WI38 (cell line): ENCODE results near the gene TMEM252.

Experiments used
- H3K4me3 ChIP-seq: 2 replicates; pipeline ENCODE4 v1.5.1; 2011; ENCODE audit warnings: low read depth, mild to moderate bottlenecking, control low read depth, low read length
- TF ChIP-seq, protein P1 (sequence below): IDR thresholded peaks from 2 replicates; pipeline ENCODE4 v1.5.1; 2012; ENCODE audit warnings: low read depth, mild to moderate bottlenecking, control low read depth, low read length

The TMEM252 gene, protein sequence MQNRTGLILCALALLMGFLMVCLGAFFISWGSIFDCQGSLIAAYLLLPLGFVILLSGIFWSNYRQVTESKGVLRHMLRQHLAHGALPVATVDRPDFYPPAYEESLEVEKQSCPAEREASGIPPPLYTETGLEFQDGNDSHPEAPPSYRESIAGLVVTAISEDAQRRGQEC

DNA sequence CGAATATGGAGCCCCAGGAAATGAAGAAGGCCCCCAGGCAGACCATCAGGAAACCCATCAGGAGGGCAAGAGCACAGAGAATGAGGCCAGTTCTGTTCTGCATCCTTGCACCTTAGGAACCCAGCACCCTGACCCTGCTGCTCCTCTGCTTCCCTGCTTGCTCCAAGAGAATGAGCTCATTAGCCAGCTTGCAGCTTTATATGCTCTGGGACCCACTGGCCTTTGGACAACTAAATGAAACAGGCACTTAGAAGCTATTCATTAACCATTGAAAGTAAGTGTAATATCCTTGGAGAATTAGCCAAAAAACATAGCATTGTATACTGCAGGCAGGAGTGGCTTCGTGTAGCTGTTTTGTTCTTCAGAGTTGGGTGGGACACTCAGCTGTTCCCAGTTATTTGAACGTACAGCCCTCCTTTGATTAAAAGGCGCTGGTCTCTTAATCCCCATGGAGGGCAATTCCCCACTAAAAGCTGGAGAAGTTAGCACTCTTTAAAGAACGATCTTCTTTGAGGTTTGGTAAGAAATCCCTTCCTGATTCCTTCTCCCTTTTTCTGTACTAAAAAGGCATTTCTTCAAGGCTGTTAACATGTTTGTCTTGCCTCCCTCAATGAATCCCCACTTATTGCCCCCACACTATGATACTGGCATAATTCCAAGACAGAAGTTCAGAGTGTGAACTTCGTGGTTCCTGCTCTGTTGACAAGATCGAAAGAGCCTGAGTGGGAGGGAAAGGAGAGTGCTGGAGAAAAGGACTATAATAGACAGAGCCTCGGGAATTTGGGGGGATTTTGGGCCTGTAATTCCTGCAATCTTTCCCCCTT, at the start of gene TMEM252:
TSS of gene TMEM252 (minus strand) at position 172 of the 824 bp plus-strand sequence. CDS start at position 103, 69 bp downstream.
- H3K4me3 ChIP-seq, result no peak within 1 kb of the TSS
- TF ChIP-seq, protein P1, sequence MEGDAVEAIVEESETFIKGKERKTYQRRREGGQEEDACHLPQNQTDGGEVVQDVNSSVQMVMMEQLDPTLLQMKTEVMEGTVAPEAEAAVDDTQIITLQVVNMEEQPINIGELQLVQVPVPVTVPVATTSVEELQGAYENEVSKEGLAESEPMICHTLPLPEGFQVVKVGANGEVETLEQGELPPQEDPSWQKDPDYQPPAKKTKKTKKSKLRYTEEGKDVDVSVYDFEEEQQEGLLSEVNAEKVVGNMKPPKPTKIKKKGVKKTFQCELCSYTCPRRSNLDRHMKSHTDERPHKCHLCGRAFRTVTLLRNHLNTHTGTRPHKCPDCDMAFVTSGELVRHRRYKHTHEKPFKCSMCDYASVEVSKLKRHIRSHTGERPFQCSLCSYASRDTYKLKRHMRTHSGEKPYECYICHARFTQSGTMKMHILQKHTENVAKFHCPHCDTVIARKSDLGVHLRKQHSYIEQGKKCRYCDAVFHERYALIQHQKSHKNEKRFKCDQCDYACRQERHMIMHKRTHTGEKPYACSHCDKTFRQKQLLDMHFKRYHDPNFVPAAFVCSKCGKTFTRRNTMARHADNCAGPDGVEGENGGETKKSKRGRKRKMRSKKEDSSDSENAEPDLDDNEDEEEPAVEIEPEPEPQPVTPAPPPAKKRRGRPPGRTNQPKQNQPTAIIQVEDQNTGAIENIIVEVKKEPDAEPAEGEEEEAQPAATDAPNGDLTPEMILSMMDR, result no peak

DNA sequence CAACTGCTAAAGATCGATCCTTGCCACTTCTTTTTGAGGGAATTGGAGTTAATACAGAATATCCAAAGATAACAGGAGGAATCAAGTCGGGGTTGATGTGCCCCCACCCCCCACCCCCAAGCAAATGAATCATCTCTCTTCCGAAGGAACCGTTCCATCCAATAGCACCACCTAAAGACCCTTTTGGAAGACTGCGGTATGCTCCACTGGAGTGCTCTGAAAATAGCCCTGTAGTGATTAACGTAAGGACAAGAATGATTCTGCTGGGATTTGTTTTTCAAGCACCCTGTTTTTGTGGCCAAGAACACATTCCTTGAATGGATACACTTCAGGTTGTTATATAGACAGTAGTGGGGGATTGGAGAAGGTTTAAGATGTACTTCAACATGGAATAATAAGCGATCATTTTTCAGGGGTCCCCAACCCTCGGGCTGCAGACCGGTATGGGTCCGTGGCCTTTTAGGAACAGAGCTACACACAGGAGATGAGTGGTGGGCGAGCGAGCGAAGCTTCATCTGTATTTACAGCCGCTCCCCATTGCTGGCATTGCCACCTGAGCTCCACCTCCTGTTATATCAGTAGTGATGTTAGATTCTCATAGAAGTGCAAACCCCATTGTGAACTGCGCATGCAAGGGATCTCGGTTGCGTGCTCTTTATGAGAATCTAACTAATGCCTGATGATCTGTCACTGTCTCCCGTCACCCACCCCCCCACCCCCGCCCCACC, 44.5 kb upstream of the TMEM252 start:
- TF ChIP-seq, protein P1, result no peak
- no peak overlapping the region for H3K4me3 ChIP-seq

DNA sequence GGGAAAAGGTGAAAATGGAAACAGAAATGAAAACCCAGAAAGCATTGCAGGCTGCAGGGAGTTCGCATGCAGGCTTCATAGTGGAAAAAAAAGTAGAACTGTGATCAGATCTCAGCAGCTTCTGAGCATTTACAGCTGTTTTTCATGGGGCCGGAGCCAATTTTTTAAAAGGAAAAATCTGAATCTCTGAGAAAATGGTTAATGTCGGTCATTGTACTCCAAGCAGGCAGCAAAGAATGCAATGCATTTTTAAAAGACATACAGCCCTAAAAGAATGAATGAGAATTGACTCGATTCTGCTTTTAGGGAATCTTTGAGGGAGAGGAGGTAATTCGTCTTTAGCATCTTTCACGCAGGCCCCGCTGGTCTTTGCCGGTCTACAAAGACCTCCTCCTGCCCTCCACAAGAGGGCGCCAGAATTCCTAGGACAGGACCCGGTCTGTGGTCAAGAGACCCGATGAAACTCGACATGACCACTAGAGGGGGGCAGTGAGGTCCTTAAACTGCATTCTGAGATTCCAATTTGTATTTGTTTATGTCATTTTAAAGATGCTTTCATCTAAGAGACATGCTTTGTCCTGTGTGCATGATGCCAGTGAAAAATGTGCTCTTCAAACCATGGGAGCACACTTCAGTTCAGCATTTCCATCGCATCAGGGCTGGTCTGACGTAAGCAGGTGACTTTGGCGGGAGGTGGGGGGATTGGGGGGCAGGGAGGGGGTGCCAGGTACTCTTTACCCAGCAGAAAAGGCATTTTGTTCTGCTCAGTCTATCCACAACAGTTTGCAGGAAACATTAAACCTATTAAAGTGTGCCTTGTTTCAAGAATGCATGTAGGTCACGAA, 43.7 kb upstream of the TMEM252 start:
- H3K4me3 ChIP-seq, result no peak overlapping the region
- TF ChIP-seq, protein P1, result peak; percentile 99

DNA sequence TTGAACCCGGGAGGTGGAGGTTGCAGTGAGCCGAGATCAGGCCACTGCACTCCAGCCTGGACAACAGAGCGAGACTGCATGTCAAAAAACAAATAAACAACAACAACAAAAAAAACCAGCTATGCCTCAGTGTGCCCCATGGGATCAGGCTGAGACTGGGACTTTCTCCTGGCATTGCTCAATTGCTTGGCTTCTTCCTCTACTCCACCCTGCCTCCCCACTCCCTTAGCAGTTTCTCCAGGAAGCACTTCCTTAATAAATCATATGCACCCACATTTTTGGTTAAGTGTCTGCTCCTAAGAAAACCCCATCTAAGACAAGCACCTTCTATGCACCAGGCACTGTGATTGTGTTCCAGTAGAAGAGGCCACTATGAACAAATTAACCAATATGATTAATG, 41.0 kb upstream of the TMEM252 start:
- H3K4me3 ChIP-seq, result no peak overlapping the region
- TF ChIP-seq, protein P1, result no peak

DNA sequence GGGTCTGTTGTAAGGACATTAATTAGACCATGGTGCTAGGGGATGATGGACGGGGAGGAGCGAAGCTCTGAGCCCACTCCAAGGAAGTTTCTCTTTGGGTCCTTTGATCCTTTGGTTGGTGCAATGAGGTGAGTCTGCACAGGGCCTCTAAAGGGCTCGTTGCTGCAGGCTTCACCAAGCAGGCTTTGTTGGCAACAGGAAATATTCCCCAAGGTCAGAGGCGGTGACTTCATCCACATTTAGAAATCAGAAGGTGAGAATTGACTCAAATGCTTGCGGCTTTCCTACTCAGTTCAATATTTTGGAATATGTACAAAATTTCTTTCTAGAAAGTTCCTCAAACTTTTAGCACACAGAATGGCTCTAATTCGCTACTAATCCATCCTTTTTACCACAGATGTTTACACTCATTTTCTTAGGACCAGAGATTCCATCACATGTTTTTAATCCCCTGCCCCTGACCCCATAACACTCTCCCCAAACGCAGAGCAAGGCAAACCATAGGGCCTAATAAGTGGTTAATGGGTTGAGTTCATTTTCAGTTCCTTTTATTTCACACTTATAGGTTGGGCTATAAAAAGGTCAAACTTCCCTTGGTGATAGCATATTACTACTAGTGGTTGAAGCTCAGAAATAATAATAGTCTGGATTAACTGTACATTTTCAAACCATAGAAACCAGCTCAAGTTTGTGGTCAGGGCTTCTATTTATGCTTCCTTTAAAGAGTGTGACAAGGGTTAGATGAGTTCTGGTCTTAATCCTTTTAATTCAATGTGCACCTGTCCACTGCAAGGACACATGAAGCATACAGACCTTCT, 37.3 kb upstream of the TMEM252 start:
- H3K4me3 ChIP-seq, result no peak overlapping the region
- TF ChIP-seq, protein P1, result no peak

DNA sequence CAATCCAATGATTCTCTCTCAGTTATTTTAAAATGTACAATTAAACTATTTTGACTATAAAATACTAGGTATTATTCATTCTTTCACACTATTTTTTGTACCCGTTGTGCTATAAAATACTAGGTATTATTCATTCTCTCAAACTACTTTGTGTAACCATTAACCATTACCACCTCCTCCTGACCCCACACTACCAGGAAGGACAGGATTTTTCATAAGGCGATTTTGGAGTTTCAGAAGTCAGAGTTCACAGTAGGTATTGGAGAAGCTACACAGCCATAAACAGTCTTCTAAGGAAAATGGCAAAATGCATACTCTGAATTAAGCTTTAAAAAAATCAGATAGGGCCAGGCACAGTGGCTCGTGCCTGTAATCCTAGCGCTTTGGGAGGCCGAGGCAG, 35.1 kb upstream of the TMEM252 start:
- TF ChIP-seq, protein P1, result no peak
- no peak overlapping the region for H3K4me3 ChIP-seq
